H7 (cell line): ENCODE measurements around the gene EID3. TPM values are rescaled to one million over a fixed set of nuclear protein-coding genes. Genes with fewer than 3 reads are reported as not detected.

Source experiments
- DNase-seq: peaks from one replicate; pipeline ENCODE4 v3.0.0; 2012
- H3K27me3 ChIP-seq: 2 replicates; pipeline ENCODE4 v1.6.0; 2011; ENCODE audit warnings: mild to moderate bottlenecking, low read length; ENCODE audit not compliant: control insufficient read depth, insufficient read depth
- H3K36me3 ChIP-seq: replicated peaks from 2 replicates; pipeline ENCODE4 v1.5.1; 2011; ENCODE audit warnings: low read length; ENCODE audit not compliant: control insufficient read depth, insufficient read depth
- H3K4me3 ChIP-seq: 2 replicates; pipeline ENCODE4 v1.5.1; 2011; ENCODE audit warnings: low read depth, mild to moderate bottlenecking, control low read depth, low read length, moderate library complexity; ENCODE audit not compliant: insufficient read depth
- total RNA-seq: library from RNA; depleted of rRNA; stranded (reverse); fragments of >200 nt; shearing (Covaris generic); gene quantifications from 2 replicates; pipeline ENCODE4 v1.2.3, GENCODE V29; 2014; rRNA removed

EID3 gene
- total RNA-seq, 1 experiment from 2014 or later = 1.3 TPM

DNA sequence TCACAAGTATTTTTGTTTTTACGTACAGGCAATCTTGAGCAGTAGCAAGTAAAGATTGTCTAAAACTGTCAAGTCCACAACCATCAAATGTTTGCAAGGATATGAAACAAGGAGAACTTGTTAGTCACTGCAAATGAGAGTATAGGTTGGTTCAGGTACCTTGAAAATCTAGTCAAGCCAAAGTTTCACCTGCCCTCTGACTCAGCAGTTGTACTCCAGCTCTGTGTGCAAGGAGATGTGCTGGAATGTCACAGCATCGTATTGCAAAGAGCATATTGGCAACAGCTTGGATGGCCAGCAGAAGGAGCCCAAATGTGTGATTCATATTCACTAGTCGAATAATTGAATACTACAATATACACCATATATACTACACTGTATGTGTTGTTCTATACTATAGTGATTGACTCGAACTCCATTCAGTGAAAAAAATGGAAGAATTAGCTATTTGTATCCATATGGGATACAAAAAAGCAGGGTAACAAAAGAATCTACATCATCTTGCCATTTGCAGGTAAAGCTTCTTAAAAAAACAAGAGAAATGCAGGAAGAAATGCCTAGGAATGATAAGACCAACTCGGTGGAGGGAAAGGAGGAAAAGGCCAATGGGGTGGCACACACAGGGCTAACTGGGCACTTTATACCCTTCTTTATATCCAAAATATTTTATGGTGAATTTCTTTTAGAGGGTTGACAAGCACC lies 44.0 kb downstream of the EID3 start:
- peaks cover 7% of the 10 kb centered on the region for H3K36me3 ChIP-seq
- no peak for DNase-seq
- no peak overlapping the region for H3K4me3 ChIP-seq
- H3K27me3 ChIP-seq = no peaks in the 10 kb centered on the region

DNA sequence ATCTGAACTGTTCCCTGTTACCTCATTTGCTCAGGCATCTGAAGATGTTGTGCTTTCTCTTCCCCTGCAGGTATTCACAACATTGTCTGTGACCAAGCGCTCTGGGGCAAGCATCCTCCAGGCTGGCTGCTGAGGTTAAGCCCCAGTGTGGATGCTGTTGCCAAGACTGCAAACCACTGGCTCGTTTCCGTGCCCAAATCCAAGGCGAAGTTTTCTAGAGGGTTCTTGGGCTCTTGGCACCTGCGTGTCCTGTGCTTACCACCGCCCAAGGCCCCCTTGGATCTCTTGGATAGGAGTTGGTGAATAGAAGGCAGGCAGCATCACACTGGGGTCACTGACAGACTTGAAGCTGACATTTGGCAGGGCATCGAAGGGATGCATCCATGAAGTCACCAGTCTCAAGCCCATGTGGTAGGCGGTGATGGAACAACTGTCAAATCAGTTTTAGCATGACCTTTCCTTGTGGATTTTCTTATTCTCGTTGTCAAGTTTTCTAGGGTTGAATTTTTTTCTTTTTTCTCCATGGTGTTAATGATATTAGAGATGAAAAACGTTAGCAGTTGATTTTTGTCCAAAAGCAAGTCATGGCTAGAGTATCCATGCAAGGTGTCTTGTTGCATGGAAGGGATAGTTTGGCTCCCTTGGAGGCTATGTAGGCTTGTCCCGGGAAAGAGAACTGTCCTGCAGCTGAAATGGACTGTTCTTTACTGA lies 44.9 kb downstream of the EID3 start:
- Histone ChIP-seq H3K27me3 (no peaks in the 10 kb centered on the region), H3K36me3 (peaks cover 5% of the 10 kb centered on the region), H3K4me3 (no peak overlapping the region)
- no peak for DNase-seq

- no peaks in the 10 kb centered on the region for H3K27me3 ChIP-seq
- H3K4me3 ChIP-seq = no peak overlapping the region
- peaks cover 5% of the 10 kb centered on the region for H3K36me3 ChIP-seq
- DNase-seq = no peak
Observed at GRCh38 chr12:104348994-104349494, 45.5 kb downstream of the EID3 start.

DNA sequence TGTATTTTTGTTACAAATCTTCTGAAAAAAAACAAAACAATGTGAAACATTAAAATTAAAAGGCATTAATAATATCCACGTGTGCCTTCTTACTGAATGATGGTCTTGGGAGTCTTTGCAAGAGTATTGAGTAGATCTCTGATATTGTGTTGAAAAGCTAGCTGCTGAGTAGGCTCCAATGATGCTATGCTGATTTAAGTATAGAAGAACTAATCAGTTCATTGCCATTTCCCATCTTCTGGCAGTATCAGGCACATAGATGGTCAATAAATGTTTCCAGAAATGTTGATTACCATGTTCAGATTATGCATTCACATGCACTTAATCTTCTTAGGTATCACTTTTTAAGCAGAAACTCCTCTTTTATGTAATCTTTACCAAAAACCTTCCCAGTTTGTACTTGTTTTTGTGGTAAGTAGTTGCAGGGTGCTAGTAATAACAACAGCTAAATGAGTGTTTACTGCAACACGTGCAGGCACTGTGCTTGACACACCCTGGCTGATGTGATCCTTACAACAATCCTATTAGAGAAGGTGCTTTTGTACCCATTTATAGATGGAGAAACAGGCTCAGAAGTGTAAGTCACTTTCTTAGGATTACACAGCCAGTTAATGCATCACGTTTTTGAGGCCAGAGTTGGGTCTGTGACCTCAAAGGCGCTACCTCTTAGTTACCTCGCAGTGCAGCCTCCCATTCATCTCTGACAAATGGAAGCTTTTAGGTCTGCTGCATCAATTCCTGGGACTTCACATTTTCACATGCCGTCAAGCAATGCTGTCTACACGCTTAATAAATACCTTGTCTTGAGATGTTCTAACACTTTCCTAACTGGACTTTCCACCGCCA lies 46.9 kb downstream of the EID3 start:
- no peak for DNase-seq
- Histone ChIP-seq H3K4me3 (no peak overlapping the region), H3K36me3 (peaks cover 5% of the 10 kb centered on the region), H3K27me3 (no peaks in the 10 kb centered on the region)

DNA sequence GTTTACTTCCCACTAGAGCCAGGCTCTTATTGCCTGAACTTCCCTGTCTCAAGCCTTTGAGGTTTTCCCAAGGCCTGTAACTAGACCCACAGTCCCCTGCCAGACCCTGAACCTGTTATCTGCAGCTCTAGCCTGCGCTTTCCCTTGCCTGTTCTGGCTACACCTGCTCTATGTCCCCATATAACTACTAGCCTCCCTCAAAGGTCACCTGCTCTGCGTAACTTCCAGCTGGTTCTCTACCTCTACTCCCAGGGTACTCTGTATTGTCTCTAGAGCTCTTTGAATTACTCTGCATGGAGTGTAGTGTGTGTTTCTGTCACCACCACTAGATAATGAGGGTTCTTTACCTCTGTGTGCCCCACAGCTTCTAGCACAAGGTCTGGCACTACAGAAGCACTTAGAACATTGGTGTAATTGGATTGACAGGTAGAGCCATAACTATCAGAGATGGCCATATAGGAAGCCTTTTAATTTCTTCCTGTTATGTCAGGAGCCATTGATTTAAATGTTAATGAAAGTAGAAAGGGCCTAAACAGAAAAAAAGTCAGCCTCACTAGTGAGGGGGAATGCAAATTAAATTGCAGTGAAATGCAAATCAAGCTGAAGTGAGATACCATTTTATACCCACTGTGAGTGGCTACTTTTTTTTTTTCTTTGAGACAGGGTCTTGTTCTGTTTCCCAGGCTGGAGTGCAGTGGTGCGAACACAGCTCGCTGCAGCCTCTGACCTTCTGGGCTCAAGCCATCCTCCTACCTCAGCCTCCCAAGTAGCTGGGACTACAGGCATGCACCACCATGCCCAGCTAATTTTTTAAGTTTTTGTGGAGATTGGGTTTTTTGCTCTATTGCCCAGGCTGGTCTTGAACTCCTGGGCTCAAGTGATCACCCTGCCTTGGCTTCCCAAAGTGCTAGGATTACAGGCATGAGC lies 47.8 kb downstream of the EID3 start:
- DNase-seq = peak; percentile 26
- no peaks in the 10 kb centered on the region for H3K27me3 ChIP-seq
- H3K36me3 ChIP-seq = peaks cover 5% of the 10 kb centered on the region
- no peak overlapping the region for H3K4me3 ChIP-seq

DNA sequence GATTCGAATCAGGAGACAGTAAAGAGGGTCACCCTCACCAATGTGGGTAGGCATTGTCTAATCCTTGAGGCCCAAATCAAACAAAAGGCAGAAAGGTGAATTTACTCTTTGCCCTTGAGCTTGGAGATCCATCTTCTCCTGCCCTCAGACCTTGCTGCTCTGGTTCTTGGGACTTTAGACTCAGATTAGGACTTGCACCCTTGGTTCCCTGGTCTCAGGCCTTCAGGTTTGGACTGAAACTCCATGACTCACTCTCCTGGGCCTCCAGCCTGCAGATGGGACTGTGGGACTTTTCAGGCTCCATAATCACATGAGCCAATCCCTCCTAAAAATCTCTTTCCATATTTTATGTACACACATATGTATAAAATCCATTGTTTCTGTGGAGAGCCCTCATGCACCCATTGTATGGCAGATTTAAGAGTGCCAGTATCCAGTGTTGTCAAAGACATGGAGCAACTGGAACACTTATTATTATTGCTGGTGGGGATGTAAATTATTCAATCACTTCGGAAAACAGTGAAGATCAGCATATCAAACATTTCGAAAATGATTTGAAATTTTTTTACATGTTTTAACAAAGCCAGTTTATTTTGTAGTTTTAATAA lies 48.7 kb downstream of the EID3 start:
- DNase-seq = no peak
- peaks cover 5% of the 10 kb centered on the region for H3K36me3 ChIP-seq

DNA sequence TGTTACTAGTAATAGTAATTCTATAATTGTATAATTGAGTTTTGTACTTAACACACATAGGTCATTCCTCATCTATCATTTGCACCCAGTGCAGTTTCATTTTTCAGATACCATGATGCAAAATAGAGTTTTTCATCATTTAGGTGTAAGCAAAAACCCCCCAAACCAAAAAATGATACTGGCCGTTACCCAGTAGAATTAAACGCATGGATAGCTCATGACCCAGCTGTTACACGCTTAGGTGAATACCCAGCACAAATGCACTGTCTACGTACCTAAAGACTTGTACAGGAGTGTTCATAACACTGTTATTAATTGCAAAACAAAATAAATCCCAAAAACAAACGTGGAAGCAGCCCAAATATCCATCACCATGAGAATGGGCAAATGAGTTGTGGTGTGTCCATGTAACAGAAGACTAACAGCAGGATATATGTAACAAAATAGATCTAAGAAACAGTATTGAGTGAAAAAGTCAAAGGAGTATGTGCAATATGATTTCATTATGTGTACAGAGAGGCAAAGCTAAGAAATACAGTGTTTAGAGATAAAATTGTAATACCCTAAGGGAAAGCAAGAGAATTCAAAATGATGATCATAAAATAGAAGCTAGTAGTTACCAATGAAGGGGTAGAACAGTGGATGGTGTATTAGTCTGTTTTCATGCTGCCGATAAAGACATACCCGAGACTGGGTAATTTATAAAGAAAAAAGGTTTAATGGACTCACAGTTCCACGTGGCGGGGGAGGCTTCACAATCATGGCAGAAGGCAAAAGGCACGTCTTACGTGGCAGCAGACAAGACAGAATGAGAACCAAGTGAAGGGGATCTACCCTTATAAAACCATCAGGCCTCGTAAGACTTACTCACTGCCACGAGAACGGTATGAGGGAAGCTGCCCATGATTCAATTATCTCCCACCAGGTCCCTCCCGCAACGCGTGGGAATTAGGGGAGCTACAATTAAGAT lies 49.8 kb downstream of the EID3 start:
- H3K27me3 ChIP-seq = no peaks in the 10 kb centered on the region
- no peak for DNase-seq
- no peak overlapping the region for H3K4me3 ChIP-seq
- H3K36me3 ChIP-seq = peaks cover 5% of the 10 kb centered on the region

More for the DNA sequence above, 48.7 kb downstream of the EID3 start:
- no peak overlapping the region for H3K4me3 ChIP-seq
- H3K27me3 ChIP-seq = no peaks in the 10 kb centered on the region

- 0 out of 2 replicates have a peak, but pooled peaks cover 2% of the 10 kb centered on the region for H3K36me3 ChIP-seq
- no peak for DNase-seq
- H3K4me3 ChIP-seq = no peak overlapping the region
- no peaks in the 10 kb centered on the region for H3K27me3 ChIP-seq
Observed at GRCh38 chr12:104354167-104354867, 50.8 kb downstream of the EID3 start.

Other genes starting within 250 kb of the EID3 start
- 1.5 and 1.8 TPM in 2 replicates for gene HCFC2, start 239.2 kb upstream of the EID3 start, total RNA-seq
- 22.5 and 35.2 TPM in 2 replicates for gene NFYB, start 165.5 kb upstream of the EID3 start, total RNA-seq
- 169 and 180 TPM in 2 replicates for gene TXNRD1, start 88.0 kb upstream of the EID3 start, total RNA-seq
- 14.5 and 14.8 TPM in 2 replicates for gene CHST11, start 153.2 kb downstream of the EID3 start, total RNA-seq